Heart left ventricle (tissue), 16 donors: ENCODE measurements around the gene EPB41L2. TPM values are rescaled to one million over a fixed set of nuclear protein-coding genes. Genes with fewer than 3 reads are reported as not detected.

Experiments used
- ATAC-seq, 4 donors: fragments of 200-7000 bp; cut with Tn5 transposase; one replicate each; pipeline ENCODE4 v1.9.1; 2020 to 2022; ENCODE audit warnings: moderate library complexity in 4 of 4, mild to moderate bottlenecking in 3 of 4, moderate number of reproducible peaks in 1 of 4
- DNase-seq, 5 donors: peaks; one replicate each; pipeline ENCODE4 v3.0.0-alpha.2; 2020
- H3K27ac ChIP-seq, 12 donors: fragments of 200-600 bp; sonication (generic) in 4 of 12; one replicate each; pipeline versions ENCODE4 v1.5.0 to v1.8.0; 2016 to 2022; ENCODE audit warnings: mild to moderate bottlenecking in 2 of 12
- H3K27me3 ChIP-seq, 9 donors: fragments of 200-600 bp; sonication (generic) in 2 of 9; one replicate each; pipeline versions ENCODE4 v1.5.1 to v1.8.0; 2016 to 2022; ENCODE audit warnings: mild to moderate bottlenecking in 3 of 9
- H3K36me3 ChIP-seq, 9 donors: fragments of 200-600 bp; sonication (generic) in 2 of 9; one replicate each; pipeline versions ENCODE4 v1.5.0 to v1.8.0; 2018 to 2022; ENCODE audit warnings: mild to moderate bottlenecking in 2 of 9
- H3K4me1 ChIP-seq, 12 donors: fragments of 200-600 bp; sonication (generic) in 4 of 12; one replicate each; pipeline versions ENCODE4 v1.5.0 to v1.8.0; 2016 to 2022; ENCODE audit warnings: mild to moderate bottlenecking in 3 of 12
- H3K4me3 ChIP-seq, 12 donors: fragments of 200-600 bp; sonication (generic) in 4 of 12; one replicate each; pipeline versions ENCODE4 v1.5.0 to v1.8.0; 2017 to 2022; ENCODE audit warnings: mild to moderate bottlenecking in 9 of 12, moderate library complexity in 4 of 12
- H3K9me3 ChIP-seq, 12 donors: fragments of 200-600 bp; sonication (generic) in 4 of 12; one replicate each; pipeline versions ENCODE4 v1.5.0 to v1.8.0; 2016 to 2022; ENCODE audit warnings: mild to moderate bottlenecking in 1 of 12
- CTCF ChIP-seq, 12 donors: fragments of 200-600 bp; sonication (generic) in 4 of 12; IDR thresholded peaks; one replicate each; pipeline versions ENCODE4 v1.5.0 to v1.8.0; 2018 to 2022; ENCODE audit warnings: antibody characterized with exemption in 12 of 12, mild to moderate bottlenecking in 5 of 12
- POLR2A ChIP-seq, 2 donors: fragments of 450-650 bp; IDR thresholded peaks; one replicate each; pipeline ENCODE4 v1.6.1; 2017; ENCODE audit warnings: antibody characterized with exemption in 2 of 2, mild to moderate bottlenecking in 2 of 2, moderate library complexity in 2 of 2
- WGBS, 4 donors: extraction: QIAGEN DNeasy Blood & Tissue Kit in 2 of 4; methylation state at CpG; one replicate each; pipeline versions ENCODE4 v1.1.5 to v1.1.7; 2013 to 2018; 5-methylcytosine and 5-hydroxymethylcytosine counted together
- intact Hi-C, 10 donors: fragments of 100-400 bp; cut with DNase I; formaldehyde crosslinking; loops; one replicate each; pipeline versions ENCODE4 v1.11.1 to v1.14.2; 2022
- polyA plus RNA-seq, 2 donors: library from polyadenylated mRNA; stranded (reverse); fragments of 200-250 nt; gene quantifications; one replicate each; pipeline ENCODE4 v1.2.3, GENCODE V29; 2013
- total RNA-seq, 9 donors: library from RNA; depleted of rRNA in 2 of 9; stranded (reverse); fragments of >200 nt in 2 of 9; fragmentation: NEBNext Ultra II Directional in 3 of 9; extraction: Animal tissue kit (Norgen Biotek cat#: 25700) in 3 of 9; gene quantifications; one replicate each; pipeline versions ENCODE4 v1.1.0 to v1.2.4, GENCODE V29; 2016 to 2023
- donor health status: ischemic (EF 13 %, LVEDD 7.1; RV severe dilation, severe dysfunction).
- donor health status: healthy with polysubstance abuse.
- donor health status: DM: no; HTN: yes; CAD: no.
- donor health status: DM: no; HTN: no; CAD: no.
- donor health status: ischemic (EF 25% LVEDD 6.9; RV normal size, moderate dysfunction).
- donor health status: ischemic (EF 25% LVEDD 5.7; RV mildly dilated, moderate dysfunction).
- donor health status: healthy.
- donor health status: DM: yes; HTN: yes; CAD: no.
- donor health status: ischemic (EF 35%, LVEDD 5.7; RV mildly dilated, moderate dysfunction).
- donor health status: nonischemic (EF 11% LVEDD 7.7; RV severe dilation, severe dysfunction).
- donor health status: DM: yes; HTN: yes; CAD: no.
- donor health status: PGD.
- donor health status: ischemic (EF 29% LVEDD 5.4; RV normal size, mild dysfunction).
- donor health status: nonischemic (EF 23%, LVEDD 6.1; RV moderate dilation, normal function).

The EPB41L2 gene
- total and polyA plus RNA-seq, 11 donors: 21.3 to 115 (median 51.9) TPM

- ATAC-seq: no peak
- H3K9me3 ChIP-seq: peaks cover 0 to 6% (median 0%) of the 10 kb centered on the region in 12 donors
- TF ChIP-seq POLR2A (IDR thresholded peaks at IDR 0.05) (no peak), CTCF (IDR thresholded peaks at IDR 0.05) (no peak)
Measured at GRCh38 chr6:130927305-130927704, 135.7 kb downstream of the EPB41L2 start.

GRCh38 chr6:130923350-130923749 is 139.7 kb downstream of the EPB41L2 start:
- no peak overlapping the region for H3K4me3 ChIP-seq
- H3K4me1 ChIP-seq: peaks cover 0 to 7% (median 0%) of the 10 kb centered on the region in 12 donors
- H3K27me3 ChIP-seq: no peaks in the 10 kb centered on the region
- H3K9me3 ChIP-seq: no peaks in the 10 kb centered on the region
- no peak for DNase-seq
- TF ChIP-seq POLR2A (IDR thresholded peaks at IDR 0.05) (no peak), CTCF (IDR thresholded peaks at IDR 0.05) (no peak)
- intact Hi-C loops: no loop called here
- ATAC-seq: no peak
- 54 to 74% (median 60%) methylated on average over 1 of the region's 1 CpG for WGBS, 4 donors
- no peak overlapping the region for H3K27ac ChIP-seq
- peaks cover 0 to 30% (median 3%) of the 10 kb centered on the region in 9 donors for H3K36me3 ChIP-seq

More at GRCh38 chr6:130927305-130927704, 135.7 kb downstream of the EPB41L2 start:
- peaks cover 0 to 29% (median 5%) of the 10 kb centered on the region in 12 donors for H3K4me1 ChIP-seq
- DNase-seq: no peak
- no peaks in the 10 kb centered on the region for H3K27me3 ChIP-seq
- peaks cover 0 to 30% (median 3%) of the 10 kb centered on the region in 9 donors for H3K36me3 ChIP-seq
- WGBS, 4 donors: 79 to 90% (median 84%) methylated on average over 2 of the region's 2 CpGs
- H3K27ac ChIP-seq: no peak overlapping the region
- intact Hi-C loops: no loop called here
- H3K4me3 ChIP-seq: no peak overlapping the region

- Histone ChIP-seq H3K9me3 (no peaks in the 10 kb centered on the region), H3K27ac (no peak overlapping the region), H3K36me3 (peaks cover 0 to 30% (median 3%) of the 10 kb centered on the region in 9 donors), H3K27me3 (no peaks in the 10 kb centered on the region), H3K4me3 (no peak overlapping the region), H3K4me1 (peaks cover 0 to 3% (median 0%) of the 10 kb centered on the region in 12 donors)
- no peak for TF ChIP-seq CTCF (IDR thresholded peaks at IDR 0.05)
- TF ChIP-seq POLR2A (IDR thresholded peaks at IDR 0.05): no peak
- intact Hi-C loops: no loop called here
- ATAC-seq (no peak), DNase-seq (no peak)
- 92 to 98% (median 96%) methylated on average over 3 of the region's 3 CpGs for WGBS, 4 donors
Measured at GRCh38 chr6:130922922-130923321, 140.1 kb downstream of the EPB41L2 start.

- ATAC-seq (no peak), DNase-seq (no peak)
- no peaks in the 10 kb centered on the region for H3K27me3 ChIP-seq
- intact Hi-C loops: no loop called here
- H3K36me3 ChIP-seq: peaks cover 0 to 27% (median 0%) of the 10 kb centered on the region in 9 donors
- no peaks in the 10 kb centered on the region for H3K4me1 ChIP-seq
- 72 to 89% (median 82%) methylated on average over 4 of the region's 4 CpGs for whole genome bisulfite sequencing, 4 donors
- H3K27ac ChIP-seq: no peak overlapping the region
- no peak for TF ChIP-seq CTCF (IDR thresholded peaks at IDR 0.05)
- TF ChIP-seq POLR2A (IDR thresholded peaks at IDR 0.05): no peak
- no peaks in the 10 kb centered on the region for H3K9me3 ChIP-seq
- no peak overlapping the region for H3K4me3 ChIP-seq
Measured at GRCh38 chr6:130920969-130921368, 142.1 kb downstream of the EPB41L2 start.
